ENCODE data around the gene RGS14.
"Not testable (repeated sequence)": the region's sequence is repeated elsewhere in the genome, so short reads cannot be mapped to it uniquely, and the experiment has no call there.

The RGS14 gene

DNA sequence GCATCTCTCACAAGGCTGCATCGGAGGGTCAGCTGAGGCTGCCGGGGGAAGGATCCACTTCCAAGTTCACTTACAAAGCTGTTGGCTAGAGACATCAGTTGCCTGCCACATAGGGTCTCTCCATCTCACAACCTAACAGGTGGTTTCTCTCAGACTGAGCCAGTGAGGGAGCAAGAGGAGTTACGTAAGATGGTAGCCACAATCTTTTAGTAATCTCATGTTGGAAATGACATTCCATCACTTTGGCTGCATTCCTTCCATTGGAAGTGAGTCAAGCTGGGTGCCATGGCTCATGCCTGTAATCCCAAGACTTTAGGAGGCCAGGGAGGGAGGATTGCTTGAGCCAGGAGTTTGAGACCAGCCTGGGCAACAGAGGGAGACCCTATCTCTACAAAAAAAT lies 61.3 kb downstream of the RGS14 start:
- H3K4me1 ChIP-seq = peaks cover 4 to 27% (median 15%) of the 10 kb centered on the region in 10 experiments; a peak in 16 of 20 replicates
- no peaks in the 10 kb centered on the region for H4K20me1 ChIP-seq
- no peaks in the 10 kb centered on the region for H3K9me3 ChIP-seq (replicated peaks in 1 of 11)
- no peak for TF ChIP-seq Cebpa-rat (IDR thresholded peaks at IDR 0.05)
- H3K4me2 ChIP-seq = peak overlapping the region in 7 of 11 experiments; percentile 5 to 58 (median 29); a peak in 11 of 22 replicates
- H3K4me3 ChIP-seq = no peak overlapping the region
- H3K27ac ChIP-seq = peak overlapping the region in 7 of 11 experiments; percentile 5 to 38 (median 26); a peak in 7 of 22 replicates
- no peaks in the 10 kb centered on the region for H3K36me3 ChIP-seq
- no peaks in the 10 kb centered on the region for H3K27me3 ChIP-seq
- H3K9ac ChIP-seq = no peak overlapping the region; a peak in 1 of 22 replicates

DNA sequence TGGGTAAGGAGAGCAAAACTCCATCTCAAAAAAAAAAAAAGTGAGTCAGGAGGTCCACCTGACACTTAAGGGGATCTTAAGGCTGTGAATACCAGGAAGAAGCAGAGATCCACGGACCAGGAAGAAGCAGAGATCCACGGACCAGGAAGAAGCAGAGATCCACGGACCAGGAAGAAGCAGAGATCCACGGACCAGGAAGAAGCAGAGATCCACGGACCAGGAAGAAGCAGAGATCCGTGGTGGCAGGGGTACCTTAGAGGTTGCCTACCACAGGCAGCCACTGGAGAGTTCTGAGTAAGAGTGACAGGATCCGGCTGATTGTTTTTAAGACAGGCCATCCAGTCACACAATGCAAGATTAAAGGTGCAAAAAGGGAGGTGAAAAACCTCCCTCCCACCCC lies 62.7 kb downstream of the RGS14 start:
- H4K20me1 ChIP-seq; H3K9me3 ChIP-seq (replicated peaks in 1 of 11); H3K36me3 ChIP-seq; H3K27me3 ChIP-seq; H3K9ac ChIP-seq; H3K4me3 ChIP-seq: not testable (repeated sequence)
- peaks cover 10 to 36% (median 22%) of the 10 kb centered on the region in 10 experiments for H3K4me1 ChIP-seq
- peak overlapping the region in 1 of 11 experiments; percentile 29; a peak in 1 of 22 replicates for H3K4me2 ChIP-seq
- 0 out of 22 replicates have a peak overlapping the region, but pooled peaks of 1 of the 11 experiments have one; percentile 29 for H3K27ac ChIP-seq

DNA sequence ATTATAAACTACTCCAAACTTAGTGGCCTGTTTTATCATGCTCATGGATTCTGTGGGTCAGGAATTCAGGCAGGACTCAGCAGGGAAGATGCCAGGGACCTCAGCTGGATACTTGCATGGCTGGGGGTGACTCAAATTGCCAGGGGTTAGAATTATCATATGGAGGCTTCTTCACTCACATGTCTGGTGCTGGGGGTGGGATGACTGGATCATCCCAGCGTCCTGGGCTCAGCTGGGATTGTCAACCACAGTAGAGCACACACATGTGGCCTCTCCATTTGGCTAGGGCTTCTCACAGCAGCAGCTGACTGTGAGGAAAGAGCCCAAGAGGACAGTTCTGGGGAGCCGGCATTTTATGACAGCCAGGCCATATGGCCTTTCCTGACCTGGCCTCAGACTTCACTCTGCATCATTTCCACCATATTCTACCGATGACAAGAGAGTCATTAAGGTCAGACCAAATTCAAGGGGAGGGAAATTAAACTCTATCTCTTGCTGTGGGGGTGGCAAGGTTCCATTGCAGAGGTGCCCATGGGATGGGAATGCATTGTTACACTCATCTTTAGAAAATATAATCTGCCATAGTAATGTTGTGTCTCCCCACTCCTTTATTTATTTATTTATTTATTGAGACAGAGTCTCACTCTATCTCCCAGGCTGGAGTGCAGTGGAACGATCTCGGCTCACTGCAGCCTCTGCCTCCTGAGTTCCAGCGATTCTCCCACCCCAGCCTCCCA lies 63.5 kb downstream of the RGS14 start:
- no peak for TF ChIP-seq Cebpa-rat (IDR thresholded peaks at IDR 0.05)
- Histone ChIP-seq H3K9me3 (replicated peaks in 1 of 11) (no peaks in the 10 kb centered on the region), H3K27ac (no peak overlapping the region), H3K4me3 (no peak overlapping the region), H3K27me3 (no peaks in the 10 kb centered on the region), H4K20me1 (no peaks in the 10 kb centered on the region), H3K4me2 (no peak overlapping the region), H3K36me3 (no peaks in the 10 kb centered on the region), H3K9ac (no peak overlapping the region), H3K4me1 (peaks cover 13 to 35% (median 23%) of the 10 kb centered on the region in 10 experiments)

Measured in BLaER1 treated with 17β-estradiol and CSF1 and Interleukin-3, amounts not matched to agents 10 nM and 100 nM (cell line).